PC-3 (cell line): ENCODE data around the gene CD248. TPM values are rescaled to one million over a fixed set of nuclear protein-coding genes. Genes with fewer than 3 reads are reported as not detected.

Experiments
- ATAC-seq: fragments of 200-7000 bp; cut with Tn5 transposase; 2 replicates; pipeline ENCODE4 v1.9.1; 2020; ENCODE audit warnings: mild to moderate bottlenecking, moderate library complexity
- BruUV-seq: library from RNA; stranded (reverse); fragments of 400-500 nt; replicated peaks from 2 replicates; lab custom pipeline; 2021; lab: Mats Ljungman, UMichigan
- CTCF ChIA-PET: fragments of 300-600 bp; sonication (Branson Sonifier 250); formaldehyde crosslinking; loops from one replicate; lab custom pipeline; 2022; ENCODE audit warnings: antibody characterized with exemption; lab: Charles Lee
- POLR2A ChIA-PET: fragments of 300-600 bp; sonication (Branson Sonifier 250); formaldehyde crosslinking; loops from one replicate; lab custom pipeline; 2022; ENCODE audit warnings: antibody characterized with exemption; ENCODE audit not compliant: unreplicated experiment; lab: Charles Lee
- DNase-seq: peaks from one replicate; pipeline ENCODE4 v3.0.0-alpha.2; 2015
- H2AFZ ChIP-seq: fragments of 300-600 bp; sonication (generic); 2 replicates; pipeline ENCODE4 v1.6.0; 2016; ENCODE audit warnings: antibody characterized with exemption, low read length
- H3F3A ChIP-seq: fragments of 300-600 bp; sonication (generic); one replicate; pipeline ENCODE4 v1.6.0; 2017; ENCODE audit warnings: antibody characterized with exemption, low read length, control low read depth, mild to moderate bottlenecking; ENCODE audit not compliant: unreplicated experiment
- H3K27ac ChIP-seq: fragments of 300-600 bp; sonication (generic); 2 replicates; pipeline ENCODE4 v1.5.1; 2016; ENCODE audit warnings: mild to moderate bottlenecking, low read length
- H3K27me3 ChIP-seq: fragments of 300-600 bp; sonication (generic); 2 replicates; pipeline ENCODE4 v1.6.1; 2016; ENCODE audit warnings: low read length, mixed read lengths
- H3K36me3 ChIP-seq: fragments of 300-600 bp; sonication (generic); 2 replicates; pipeline ENCODE4 v1.6.1; 2016; ENCODE audit warnings: low read depth, mixed run types, low read length, mixed read lengths
- H3K4me1 ChIP-seq: fragments of 300-600 bp; sonication (generic); 2 replicates; pipeline ENCODE4 v1.5.1; 2016; ENCODE audit warnings: low read length; ENCODE audit not compliant: insufficient read depth
- H3K4me2 ChIP-seq: fragments of 300-600 bp; sonication (generic); 2 replicates; pipeline ENCODE4 v1.6.0; 2016; ENCODE audit warnings: low read length
- H3K4me3 ChIP-seq: fragments of 300-600 bp; sonication (generic); 2 replicates; pipeline ENCODE4 v1.5.1; 2016; ENCODE audit warnings: mild to moderate bottlenecking, low read length, mixed read lengths
- H3K79me2 ChIP-seq: fragments of 300-600 bp; sonication (generic); 2 replicates; pipeline ENCODE4 v1.6.1; 2017; ENCODE audit warnings: low read length, mixed read lengths
- H3K9ac ChIP-seq: fragments of 300-600 bp; sonication (generic); 2 replicates; pipeline ENCODE4 v1.6.0; 2016; ENCODE audit warnings: mild to moderate bottlenecking, low read length
- H3K9me2 ChIP-seq: fragments of 300-600 bp; sonication (generic); replicated peaks from 2 replicates; pipeline ENCODE4 v1.6.1; 2016; ENCODE audit warnings: mixed run types, low read length, mixed read lengths
- H3K9me3 ChIP-seq: fragments of 300-600 bp; sonication (generic); 2 replicates; pipeline ENCODE4 v1.6.1; 2016; ENCODE audit warnings: low read length, mixed read lengths
- H4K20me1 ChIP-seq: fragments of 300-600 bp; sonication (generic); 2 replicates; pipeline ENCODE4 v1.6.1; 2016; ENCODE audit warnings: low read length, mixed read lengths
- EZH2 ChIP-seq: fragments of 300-600 bp; sonication (generic); IDR thresholded peaks from one replicate; pipeline ENCODE4 v1.6.1; 2017; ENCODE audit warnings: antibody characterized with exemption, mild to moderate bottlenecking, low read length; ENCODE audit not compliant: unreplicated experiment
- EZH2phosphoT487 ChIP-seq: fragments of 300-600 bp; sonication (generic); IDR thresholded peaks from 2 replicates; pipeline ENCODE4 v1.6.1; 2018; ENCODE audit warnings: mild to moderate bottlenecking, antibody characterized with exemption, low read length, borderline replicate concordance
- intact Hi-C: fragments of 100-400 bp; cut with micrococcal nuclease; formaldehyde crosslinking; loops from 2 replicates; pipeline ENCODE4 v1.9.0; 2023
- total RNA-seq: library from RNA; depleted of rRNA; stranded (reverse); fragments of >200 nt; gene quantifications from 2 replicates; pipeline ENCODE4 v1.2.3, GENCODE V29; 2014; rRNA removed
- TF ChIP-seq, protein P1 (sequence below): fragments of 300-600 bp; sonication (generic); conservative IDR thresholded peaks from 2 replicates; pipeline ENCODE4 v1.5.1; 2017; ENCODE audit warnings: antibody characterized with exemption, low read depth, mild to moderate bottlenecking, low read length

The CD248 gene
- total RNA-seq, 1 experiment from 2014 or later: not detected

DNA sequence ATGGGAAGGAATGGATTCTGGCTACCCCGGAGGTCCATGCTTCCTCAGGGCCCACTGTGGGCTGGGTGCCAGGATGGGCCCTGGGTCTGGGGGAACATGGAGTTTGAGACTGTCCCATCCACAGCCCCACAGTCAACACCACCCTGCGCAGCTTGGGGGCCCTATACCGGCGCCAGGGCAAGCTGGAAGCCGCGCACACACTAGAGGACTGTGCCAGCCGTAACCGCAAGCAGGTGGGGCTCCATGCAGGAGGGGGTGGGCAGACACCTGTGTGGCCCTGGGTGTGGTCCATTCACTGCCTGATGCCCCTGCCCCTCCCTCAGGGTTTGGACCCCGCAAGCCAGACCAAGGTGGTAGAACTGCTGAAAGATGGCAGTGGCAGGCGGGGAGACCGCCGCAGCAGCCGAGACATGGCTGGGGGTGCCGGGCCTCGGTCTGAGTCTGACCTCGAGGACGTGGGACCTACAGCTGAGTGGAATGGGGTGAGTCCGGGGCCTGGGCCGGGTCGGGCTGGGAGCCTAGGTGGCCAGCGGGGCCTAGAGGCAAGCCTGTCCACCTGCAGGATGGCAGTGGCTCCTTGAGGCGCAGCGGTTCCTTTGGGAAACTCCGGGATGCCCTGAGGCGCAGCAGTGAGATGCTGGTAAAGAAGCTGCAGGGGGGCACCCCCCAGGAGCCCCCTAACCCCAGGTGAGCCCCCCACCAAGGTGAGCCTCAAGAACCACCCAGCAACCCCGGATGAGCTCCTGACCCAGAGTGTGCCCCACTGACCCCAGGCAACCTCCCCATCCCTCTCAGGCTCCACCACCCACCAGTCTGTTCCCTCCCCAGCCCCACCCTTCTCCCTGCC lies 51.1 kb downstream of the CD248 start:
- H3K27me3 ChIP-seq: no peaks in the 10 kb centered on the region
- no peak for DNase-seq
- no peak overlapping the region for H2AFZ ChIP-seq
- no TSS peak for BruUV-seq
- CTCF ChIA-PET: no interaction called here
- POLR2A ChIA-PET: no interaction called here
- H3F3A ChIP-seq: no peaks in the 10 kb centered on the region
- H3K4me1 ChIP-seq: peaks cover 10% of the 10 kb centered on the region
- no peak overlapping the region for H3K4me2 ChIP-seq
- TF ChIP-seq EZH2 (no peak), EZH2phosphoT487 (no peak)
- TF ChIP-seq, protein P1, sequence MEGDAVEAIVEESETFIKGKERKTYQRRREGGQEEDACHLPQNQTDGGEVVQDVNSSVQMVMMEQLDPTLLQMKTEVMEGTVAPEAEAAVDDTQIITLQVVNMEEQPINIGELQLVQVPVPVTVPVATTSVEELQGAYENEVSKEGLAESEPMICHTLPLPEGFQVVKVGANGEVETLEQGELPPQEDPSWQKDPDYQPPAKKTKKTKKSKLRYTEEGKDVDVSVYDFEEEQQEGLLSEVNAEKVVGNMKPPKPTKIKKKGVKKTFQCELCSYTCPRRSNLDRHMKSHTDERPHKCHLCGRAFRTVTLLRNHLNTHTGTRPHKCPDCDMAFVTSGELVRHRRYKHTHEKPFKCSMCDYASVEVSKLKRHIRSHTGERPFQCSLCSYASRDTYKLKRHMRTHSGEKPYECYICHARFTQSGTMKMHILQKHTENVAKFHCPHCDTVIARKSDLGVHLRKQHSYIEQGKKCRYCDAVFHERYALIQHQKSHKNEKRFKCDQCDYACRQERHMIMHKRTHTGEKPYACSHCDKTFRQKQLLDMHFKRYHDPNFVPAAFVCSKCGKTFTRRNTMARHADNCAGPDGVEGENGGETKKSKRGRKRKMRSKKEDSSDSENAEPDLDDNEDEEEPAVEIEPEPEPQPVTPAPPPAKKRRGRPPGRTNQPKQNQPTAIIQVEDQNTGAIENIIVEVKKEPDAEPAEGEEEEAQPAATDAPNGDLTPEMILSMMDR: no peak
- no peak for ATAC-seq
- no peak overlapping the region for H3K4me3 ChIP-seq
- H3K36me3 ChIP-seq: peaks cover 23% of the 10 kb centered on the region
- intact Hi-C loops: no loop called here
- H3K79me2 ChIP-seq: peaks cover 22% of the 10 kb centered on the region
- H4K20me1 ChIP-seq: 0 out of 2 replicates have a peak, but pooled peaks cover 9% of the 10 kb centered on the region
- H3K9me2 ChIP-seq: no peaks in the 10 kb centered on the region
- H3K27ac ChIP-seq: no peak overlapping the region
- H3K9ac ChIP-seq: no peak overlapping the region
- H3K9me3 ChIP-seq: no peaks in the 10 kb centered on the region

DNA sequence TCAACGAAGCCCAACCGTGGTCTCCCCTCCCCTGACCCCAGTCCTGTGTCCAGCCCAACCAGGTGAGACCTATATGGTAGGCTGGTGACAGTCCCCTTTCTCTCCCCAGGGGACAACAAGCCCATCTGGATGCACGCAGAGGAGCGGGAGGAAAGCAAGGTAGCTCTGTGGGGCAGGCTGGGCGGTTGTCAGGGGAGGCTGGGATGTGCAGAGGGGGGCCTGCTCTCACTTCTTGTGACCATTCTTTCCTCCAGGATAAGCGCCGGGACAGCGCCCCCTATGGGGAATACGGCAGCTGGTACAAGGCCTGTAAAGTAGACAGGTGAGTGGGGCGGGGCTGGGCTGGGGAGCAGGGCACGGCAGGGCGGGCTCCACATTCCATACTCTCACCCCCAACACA lies 51.9 kb downstream of the CD248 start:
- Histone ChIP-seq H3K9ac (no peak overlapping the region), H3F3A (no peaks in the 10 kb centered on the region), H3K27me3 (no peaks in the 10 kb centered on the region), H3K4me2 (no peak overlapping the region), H3K9me3 (no peaks in the 10 kb centered on the region), H3K79me2 (peaks cover 16% of the 10 kb centered on the region), H4K20me1 (0 out of 2 replicates have a peak, but pooled peaks cover 7% of the 10 kb centered on the region), H3K36me3 (peaks cover 24% of the 10 kb centered on the region), H3K9me2 (no peaks in the 10 kb centered on the region), H2AFZ (no peak overlapping the region), H3K4me1 (peaks cover 7% of the 10 kb centered on the region), H3K27ac (no peak overlapping the region), H3K4me3 (no peak overlapping the region)
- BruUV-seq: no TSS peak
- ATAC-seq (no peak), DNase-seq (peak; percentile 41)
- no peak for TF ChIP-seq EZH2phosphoT487
- TF ChIP-seq EZH2: no peak
- TF ChIP-seq, protein P1: peak; percentile 72
- CTCF ChIA-PET: no interaction called here
- POLR2A ChIA-PET: no interaction called here
- intact Hi-C loops: no loop called here

Other genes starting within 250 kb of the CD248 start
- gene PACS1, start 246.8 kb downstream of the CD248 start, total RNA-seq: 28.7 and 31.5 TPM in 2 replicates
- gene KLC2, start 59.3 kb downstream of the CD248 start, total RNA-seq: 32.1 and 51.5 TPM in 2 replicates
- gene RAB1B, start 48.4 kb downstream of the CD248 start, total RNA-seq: 355 and 380 TPM in 2 replicates
- gene CNIH2, start 38.9 kb downstream of the CD248 start, total RNA-seq: 2.2 and 5.2 TPM in 2 replicates
- gene YIF1A, start 27.9 kb downstream of the CD248 start, total RNA-seq: 196 and 236 TPM in 2 replicates
- gene TMEM151A, start 25.1 kb downstream of the CD248 start, total RNA-seq: not detected in 2 replicates
- gene RIN1, start 19.4 kb upstream of the CD248 start, total RNA-seq: 41.2 and 71.8 TPM in 2 replicates
- 123 and 176 TPM in 2 replicates for gene BRMS1, start 28.1 kb upstream of the CD248 start, total RNA-seq
- gene B4GAT1, start 30.6 kb upstream of the CD248 start, total RNA-seq: 38.9 and 41.1 TPM in 2 replicates
- 25.5 and 27.8 TPM in 2 replicates for gene SLC29A2, start 54.7 kb upstream of the CD248 start, total RNA-seq
- gene NPAS4, start 104.0 kb upstream of the CD248 start, total RNA-seq: not detected in 2 replicates
- 214 and 321 TPM in 2 replicates for gene MRPL11, start 121.8 kb upstream of the CD248 start, total RNA-seq
- 22.9 and 35.2 TPM in 2 replicates for gene PELI3, start 149.9 kb upstream of the CD248 start, total RNA-seq
- 135 and 165 TPM in 2 replicates for gene DPP3, start 163.4 kb upstream of the CD248 start, total RNA-seq
- 24.4 and 28.4 TPM in 2 replicates for gene BBS1, start 193.6 kb upstream of the CD248 start, total RNA-seq
- gene ZDHHC24, start 229.0 kb upstream of the CD248 start, total RNA-seq: 15.1 and 19.7 TPM in 2 replicates
- not detected in 2 replicates for gene ACTN3, start 229.9 kb upstream of the CD248 start, total RNA-seq